HUDEP-2 (cell line): Measurements from ENCODE around the gene CCSER1.
"Not testable (repeated sequence)": the region's sequence is repeated elsewhere in the genome, so short reads cannot be mapped to it uniquely, and the experiment has no call there.

Experiments
- DNase-seq, 76 experiments: peaks; one replicate each; lab custom pipeline; 2025; ENCODE audit not compliant: unreplicated experiment in 76 of 76; lab: John Stamatoyannopoulos, UW

Gene CCSER1

DNA sequence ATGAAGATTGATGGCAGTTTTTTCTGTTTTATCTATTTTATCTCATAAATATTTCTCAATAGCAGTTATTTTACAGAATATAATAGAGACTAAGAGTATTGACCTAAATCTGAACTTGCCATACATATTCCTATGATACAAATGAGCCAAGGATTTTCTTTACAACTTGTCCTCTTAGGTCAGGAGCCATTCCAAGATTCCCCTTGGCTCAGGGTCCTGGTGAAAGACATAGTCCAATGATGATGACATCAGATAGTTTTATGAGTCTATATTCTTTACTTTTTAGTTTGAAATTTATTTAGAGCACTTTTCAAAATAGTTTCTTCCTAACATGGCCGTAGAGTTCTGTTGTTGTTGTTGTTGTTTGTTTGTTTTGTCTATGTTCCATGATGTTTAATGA is 1307.4 kb downstream of the CCSER1 start:
- DNase-seq, result no peak

DNA sequence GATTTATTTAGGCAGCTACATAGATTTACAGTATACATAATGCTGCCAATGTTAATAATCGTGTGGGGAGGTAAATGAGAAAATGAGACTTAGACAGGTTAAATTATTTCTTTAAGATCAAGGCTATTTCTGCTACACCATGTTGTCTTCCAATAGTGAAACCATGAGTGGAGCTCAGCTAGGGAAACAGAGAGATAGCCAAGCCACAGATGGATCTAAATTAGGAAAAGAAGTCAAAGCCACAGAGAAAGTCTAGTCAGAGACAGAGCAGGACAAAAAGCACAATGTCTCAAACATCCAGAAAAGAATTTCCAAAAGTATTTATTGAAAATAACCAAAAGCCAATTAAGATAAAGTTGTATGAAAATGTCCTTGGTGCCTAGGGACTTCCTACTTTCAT is 1309.4 kb downstream of the CCSER1 start:
- no peak for DNase-seq

GRCh38 chr4:91447168-91447567 is 1320.0 kb downstream of the CCSER1 start:
- DNase-seq, result no peak

GRCh38 chr4:91448668-91449330 is 1321.6 kb downstream of the CCSER1 start:
- no peak for DNase-seq

DNA sequence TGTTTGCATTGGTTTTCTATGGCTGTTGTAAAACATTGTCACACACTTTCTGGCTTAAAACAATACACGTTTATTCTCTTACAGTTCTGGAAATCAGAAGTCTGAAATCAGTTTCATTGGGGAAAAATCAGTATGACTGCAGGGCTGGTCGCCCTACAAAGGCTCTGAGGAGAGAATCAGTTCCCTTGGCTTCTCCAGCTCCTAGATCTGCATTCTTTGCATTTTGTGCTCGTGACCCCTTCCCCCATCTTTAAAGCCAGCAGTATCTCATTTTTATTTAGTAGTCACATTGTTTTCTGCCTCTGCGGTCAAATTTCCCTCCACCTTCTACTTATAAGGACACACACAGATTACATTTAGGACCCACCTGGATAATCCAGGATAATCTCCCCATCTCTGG is 1326.9 kb downstream of the CCSER1 start:
- DNase-seq, result no peak

DNA sequence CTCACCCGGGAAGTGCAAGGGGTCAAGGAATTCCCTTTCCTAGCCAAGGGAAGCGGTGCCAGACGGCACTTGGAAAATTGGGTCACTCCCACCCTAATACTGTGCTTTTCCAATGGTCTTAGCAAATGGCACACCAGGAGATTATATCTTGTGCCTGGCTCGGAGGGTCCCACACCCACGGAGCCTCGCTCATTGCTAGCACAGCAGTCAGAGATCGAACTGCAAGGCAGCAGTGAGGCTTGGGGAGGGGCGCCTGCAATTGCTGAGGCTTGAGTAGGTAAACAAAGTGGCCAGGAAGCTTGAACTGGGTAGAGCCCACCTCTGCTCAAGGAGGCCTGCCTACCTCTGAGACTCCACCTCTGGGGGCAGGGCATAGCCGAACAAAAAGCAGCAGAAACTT is 1335.4 kb downstream of the CCSER1 start:
- not testable (repeated sequence) for DNase-seq

DNA sequence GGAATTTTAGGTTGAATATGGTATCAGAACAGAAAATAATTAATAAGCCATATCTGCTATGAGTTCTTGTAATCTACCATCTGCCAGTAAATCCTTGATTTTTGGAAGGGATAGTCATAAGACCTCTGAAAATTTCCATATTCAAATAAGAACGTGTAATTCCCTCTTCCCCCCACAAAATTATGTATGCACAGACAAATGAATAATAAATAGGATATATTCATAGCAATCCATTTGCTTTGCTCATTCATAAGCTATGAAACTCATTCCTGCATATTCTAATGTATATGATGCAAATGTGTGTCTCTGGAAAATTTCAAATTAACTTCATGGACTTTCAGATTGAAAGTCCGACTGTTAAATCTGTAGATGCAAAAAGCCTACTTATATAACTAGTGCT is 1343.5 kb downstream of the CCSER1 start:
- DNase-seq, result no peak

GRCh38 chr4:91471280-91471679 is 1344.1 kb downstream of the CCSER1 start:
- no peak for DNase-seq

DNA sequence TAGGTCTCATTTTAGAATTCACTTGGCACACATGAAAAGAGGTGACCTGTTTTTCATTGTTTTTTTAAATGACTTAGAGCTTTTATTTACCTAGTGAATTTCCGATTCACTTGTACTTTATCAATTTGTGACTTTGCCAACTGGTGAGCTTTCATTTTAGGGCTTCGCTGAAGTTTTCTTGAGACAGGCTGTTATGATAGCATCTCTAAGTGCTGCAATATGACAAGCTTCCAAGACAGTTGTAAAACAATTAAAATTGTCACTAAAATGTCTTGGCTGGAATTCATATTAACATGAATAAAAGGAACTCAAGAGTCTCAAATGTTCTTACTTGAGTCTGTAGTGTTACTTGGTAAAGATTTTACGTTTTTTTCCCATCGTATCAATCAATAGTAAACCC is 1344.9 kb downstream of the CCSER1 start:
- no peak for DNase-seq

DNA sequence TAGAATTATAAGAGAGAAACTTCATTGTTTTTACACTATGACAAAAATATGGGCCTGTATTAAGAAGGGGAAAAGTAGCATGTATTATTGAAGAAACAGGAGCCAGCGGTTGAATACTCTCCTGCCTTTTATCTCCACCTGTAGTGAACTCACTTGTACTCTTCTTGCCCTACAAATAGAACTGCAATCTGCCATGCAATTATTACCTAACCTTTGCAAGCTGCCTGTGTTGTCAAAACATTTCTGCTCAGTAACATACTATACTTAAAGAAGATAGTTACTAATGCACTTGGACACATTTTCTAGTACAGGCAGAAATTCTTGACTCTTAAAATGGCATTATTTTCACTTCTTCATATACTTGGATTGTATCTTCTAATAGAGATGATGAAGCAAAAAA is 1358.2 kb downstream of the CCSER1 start:
- DNase-seq, result no peak

DNA sequence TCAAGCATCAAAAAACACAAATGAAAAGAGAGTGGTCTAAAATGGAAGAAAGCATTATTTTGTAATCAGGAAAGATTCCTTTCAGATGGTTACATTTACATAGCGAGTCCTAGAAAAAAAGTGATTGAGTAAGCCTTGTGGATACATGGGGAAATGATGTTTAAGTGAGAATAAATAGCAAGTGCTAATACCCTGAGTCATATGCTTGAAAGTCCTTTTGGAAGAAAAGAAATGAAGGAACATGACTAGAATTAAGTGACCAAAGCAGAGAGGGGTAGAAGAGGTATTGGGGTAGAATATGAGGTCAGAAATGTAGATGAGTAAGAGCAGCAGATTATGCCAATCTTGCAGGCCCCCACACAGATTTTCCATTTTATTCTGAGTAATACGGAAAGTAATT is 1361.8 kb downstream of the CCSER1 start:
- DNase-seq, result no peak

- DNase-seq, result no peak
Observed at GRCh38 chr4:91497892-91498291, 1370.7 kb downstream of the CCSER1 start.

GRCh38 chr4:91502365-91502764 is 1375.2 kb downstream of the CCSER1 start:
- DNase-seq, result no peak

DNA sequence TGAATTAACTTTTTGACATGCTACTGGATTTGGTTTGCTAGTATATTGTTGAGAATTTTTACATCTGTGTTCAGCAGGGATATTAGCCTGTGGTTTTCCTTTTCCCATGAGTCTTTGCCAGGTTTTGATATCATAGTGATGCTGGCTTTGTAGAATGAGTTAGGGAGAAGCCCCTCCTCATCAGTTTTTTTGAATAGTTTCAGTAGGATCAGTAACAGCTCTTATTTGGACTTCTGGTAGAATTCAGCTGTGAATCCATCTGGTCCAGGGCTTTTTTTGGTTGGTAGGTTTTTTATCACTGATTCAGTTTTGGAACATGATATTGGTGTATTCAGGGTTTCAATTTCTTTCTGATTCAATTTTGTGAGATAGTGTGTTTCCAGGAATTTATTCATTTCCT is 1386.1 kb downstream of the CCSER1 start:
- DNase-seq, result no peak

- no peak for DNase-seq
Observed at GRCh38 chr4:91519155-91519554, 1392.0 kb downstream of the CCSER1 start.

- no peak for DNase-seq
Observed at GRCh38 chr4:91525621-91526020, 1398.4 kb downstream of the CCSER1 start.

DNA sequence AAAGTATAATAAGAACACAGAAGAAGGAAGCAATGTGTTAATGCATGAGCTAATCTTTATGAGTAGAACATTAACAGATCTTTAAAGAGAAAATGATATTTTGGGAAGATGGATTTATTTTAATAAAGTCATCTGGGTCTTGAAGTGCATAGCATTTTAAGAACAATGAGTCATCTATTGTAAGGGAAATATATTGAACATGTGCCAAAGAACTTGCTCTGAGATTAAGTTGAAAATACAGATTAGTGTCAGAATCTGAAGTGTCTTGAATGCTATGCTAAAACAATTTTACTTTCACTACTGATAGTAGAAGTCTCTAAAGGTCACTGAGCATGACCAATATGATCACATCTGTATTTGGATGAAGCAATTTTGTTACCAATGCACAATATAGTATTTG is 1399.9 kb downstream of the CCSER1 start:
- DNase-seq, result no peak

DNA sequence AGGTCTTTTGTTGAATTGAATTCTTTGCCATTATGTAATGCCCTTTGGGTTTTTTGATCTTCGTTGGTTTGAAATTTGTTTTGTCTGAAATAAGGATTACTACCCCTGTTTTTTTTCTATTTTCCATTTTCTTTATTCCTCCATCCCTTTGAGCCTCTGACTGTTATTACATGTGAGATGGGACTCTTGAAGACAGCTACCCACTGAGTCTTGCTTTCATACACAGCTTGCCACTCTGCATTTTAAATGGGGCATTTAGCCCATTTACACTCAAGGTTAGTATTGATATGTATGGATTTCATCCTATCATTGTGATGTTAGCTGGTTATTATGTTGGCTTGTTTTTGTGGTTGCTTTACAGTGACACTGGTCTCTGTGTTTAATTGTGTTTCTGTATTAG is 1440.4 kb downstream of the CCSER1 start:
- DNase-seq, result no peak

GRCh38 chr4:91577864-91578263 is 1450.7 kb downstream of the CCSER1 start:
- no peak for DNase-seq

GRCh38 chr4:91590260-91590659 is 1463.1 kb downstream of the CCSER1 start:
- DNase-seq, result no peak

GRCh38 chr4:91592125-91592524 is 1464.9 kb downstream of the CCSER1 start:
- DNase-seq, result no peak

DNA sequence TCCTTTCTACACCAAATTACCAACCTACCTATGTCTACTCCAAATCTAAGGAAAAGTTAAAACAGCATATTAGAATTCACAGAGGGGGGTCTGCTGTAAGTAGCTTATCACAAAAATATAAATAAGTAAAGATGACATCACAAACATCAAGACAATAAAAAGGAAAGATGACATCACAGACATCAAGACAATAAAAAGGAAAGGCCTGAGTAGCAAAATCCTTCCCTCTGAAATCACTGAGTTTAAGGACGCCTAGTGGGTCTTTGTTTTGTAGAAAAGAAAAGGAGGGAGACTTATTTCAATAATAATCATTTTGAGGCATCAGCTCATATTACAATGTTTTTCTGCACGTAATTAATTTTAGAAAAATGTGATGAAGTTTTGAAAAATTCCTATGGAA is 1469.5 kb downstream of the CCSER1 start:
- DNase-seq, result no peak

DNA sequence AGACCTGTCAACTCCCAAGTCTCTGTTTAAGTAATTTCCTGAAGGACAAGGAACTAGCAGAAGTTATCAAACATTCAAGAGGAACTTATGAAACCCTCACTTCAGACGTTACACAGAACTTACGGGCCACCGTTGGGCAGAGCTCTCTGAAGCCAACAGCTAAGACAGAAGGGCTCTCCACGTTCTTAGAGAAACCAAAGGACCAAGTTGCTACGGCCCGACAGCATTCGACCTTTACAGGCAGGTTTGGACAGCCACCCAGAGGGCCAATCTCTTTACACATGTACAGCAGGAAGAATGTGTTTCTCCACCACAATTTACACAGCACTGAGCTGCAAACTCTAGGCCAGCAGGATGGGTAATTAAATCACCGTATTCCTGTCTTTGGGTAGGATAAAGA is 1471.5 kb downstream of the CCSER1 start:
- DNase-seq, result no peak
